A549 (cell line): ENCODE measurements around the gene GAL3ST2. TPM values are rescaled to one million over a fixed set of nuclear protein-coding genes. Genes with fewer than 3 reads are reported as not detected.

Source experiments
- ATAC-seq, 2 experiments: fragments of 200-7000 bp in 1 of 2; fragments of >200 bp in 1 of 2; cut with Nextera tagmentation in 1 of 2; cut with Tn5 transposase in 1 of 2; 3 replicates each; pipeline versions ENCODE4 v1.8.0 to v1.9.1; 2018 to 2020; ENCODE audit warnings: mild to moderate bottlenecking in 1 of 2, moderate library complexity in 1 of 2
- CTCF ChIA-PET: fragments of 300-600 bp; sonication (Branson Sonifier 250); formaldehyde crosslinking; extraction: SDS; loops from one replicate; lab custom pipeline; 2021; ENCODE audit warnings: antibody characterized with exemption, inconsistent platforms; lab: Yijun Ruan, JAX
- POLR2A ChIA-PET: fragments of 350-600 bp; formaldehyde crosslinking; extraction: SDS; loops from one replicate; lab custom pipeline; 2021; ENCODE audit warnings: antibody characterized with exemption, inconsistent platforms; lab: Yijun Ruan, JAX
- DNase-seq, 2 experiments: peaks; one replicate each; pipeline versions ENCODE4 v3.0.0 to v3.0.0-alpha.2; 2011 to 2016; ENCODE audit warnings: low read depth in 1 of 2, low spot score in 1 of 2
- FAIRE-seq: peaks from 2 replicates; lab custom pipeline; 2011; peaks lifted over from hg19 to GRCh38; lab: Jason Lieb, UNC
- H3K27ac ChIP-seq, 2 experiments: fragments of >200 bp; sonication (Bioruptor Twin); formaldehyde crosslinking; 3 replicates each; pipeline ENCODE4 v1.5.1; 2016 to 2017
- H3K4me1 ChIP-seq: fragments of >200 bp; sonication (Bioruptor Twin); formaldehyde crosslinking; 3 replicates; pipeline ENCODE4 v1.6.1; 2016
- H3K4me2 ChIP-seq: fragments of >200 bp; sonication (Bioruptor Twin); formaldehyde crosslinking; 3 replicates; pipeline ENCODE4 v1.6.1; 2016
- H3K4me3 ChIP-seq: fragments of >200 bp; sonication (Bioruptor Twin); formaldehyde crosslinking; 3 replicates; pipeline ENCODE4 v1.5.1; 2016
- H3K9me3 ChIP-seq: fragments of >200 bp; sonication (Bioruptor Twin); formaldehyde crosslinking; 3 replicates; pipeline ENCODE4 v1.6.1; 2016
- ATOH8 ChIP-seq: fragments of 250-450 bp; sonication (Bioruptor Pico); IDR thresholded peaks from 2 replicates; pipeline ENCODE4 v1.5.0; 2020; ENCODE audit warnings: low read depth, mild to moderate bottlenecking, moderate library complexity
- BHLHE40 ChIP-seq: IDR thresholded peaks from 2 replicates; pipeline ENCODE4 v1.6.1; 2012; ENCODE audit warnings: low read depth, low read length, inconsistent platforms
- CBX2 ChIP-seq: fragments of 200-600 bp; sonication (generic); IDR thresholded peaks from 2 replicates; pipeline ENCODE4 v1.6.1; 2016; ENCODE audit warnings: low read depth, mild to moderate bottlenecking, borderline replicate concordance
- CBX8 ChIP-seq: fragments of 200-600 bp; sonication (generic); IDR thresholded peaks from 2 replicates; pipeline ENCODE4 v1.6.1; 2016
- CTCF ChIP-seq: fragments of >200 bp; sonication (Bioruptor Twin); formaldehyde crosslinking; IDR thresholded peaks from 3 replicates; pipeline ENCODE4 v1.5.1; 2016
- EP300 ChIP-seq, 2 experiments: fragments of >200 bp; sonication (Bioruptor Twin); formaldehyde crosslinking; IDR thresholded peaks; 2 replicates in 1 of 2; 3 replicates in 1 of 2; pipeline ENCODE4 v1.6.1; 2016 to 2017
- FOSB ChIP-seq: fragments of 250-450 bp; sonication (Bioruptor Pico); IDR thresholded peaks from 2 replicates; pipeline ENCODE4 v1.5.0; 2020; ENCODE audit warnings: mild to moderate bottlenecking, moderate library complexity
- FOSL2 ChIP-seq, 2 experiments: fragments of 450-650 bp in 1 of 2; fragments of >200 bp in 1 of 2; sonication (Bioruptor Twin) in 1 of 2; formaldehyde crosslinking; IDR thresholded peaks; 2 replicates each; pipeline versions ENCODE4 v1.5.0 to v1.6.1; 2016 to 2020; ENCODE audit warnings: mild to moderate bottlenecking in 1 of 2, moderate library complexity in 1 of 2
- GATA3 ChIP-seq: IDR thresholded peaks from 2 replicates; pipeline ENCODE4 v1.6.1; 2012; ENCODE audit warnings: borderline replicate concordance
- HDAC2 ChIP-seq: fragments of 200-600 bp; sonication (generic); IDR thresholded peaks from 2 replicates; pipeline ENCODE4 v1.6.1; 2016
- HEYL ChIP-seq: fragments of 250-450 bp; sonication (Bioruptor Pico); IDR thresholded peaks from 2 replicates; pipeline ENCODE4 v1.8.0; 2021; ENCODE audit warnings: mild to moderate bottlenecking, moderate library complexity
- HMGXB4 ChIP-seq: fragments of 250-450 bp; sonication (Bioruptor Pico); IDR thresholded peaks from 2 replicates; pipeline ENCODE4 v1.5.0; 2021; ENCODE audit warnings: mild to moderate bottlenecking, moderate library complexity, borderline replicate concordance
- HOXB5 ChIP-seq: fragments of 250-450 bp; sonication (Bioruptor Pico); IDR thresholded peaks from 2 replicates; pipeline ENCODE4 v1.5.0; 2020; ENCODE audit warnings: mild to moderate bottlenecking, moderate library complexity
- JUNB ChIP-seq: fragments of >200 bp; sonication (Bioruptor Twin); formaldehyde crosslinking; IDR thresholded peaks from 2 replicates; pipeline ENCODE4 v1.6.1; 2016
- KDM1A ChIP-seq: fragments of 200-600 bp; sonication (generic); IDR thresholded peaks from 2 replicates; pipeline ENCODE4 v1.6.1; 2016; ENCODE audit warnings: low read depth, mild to moderate bottlenecking
- MAFK ChIP-seq: fragments of 450-650 bp; IDR thresholded peaks from 2 replicates; pipeline ENCODE4 v1.6.1; 2014; ENCODE audit not compliant: partially characterized antibody
- MAX ChIP-seq: IDR thresholded peaks from 2 replicates; pipeline ENCODE4 v1.6.1; 2012
- NR3C1 ChIP-seq: fragments of >200 bp; sonication (Bioruptor Twin); formaldehyde crosslinking; IDR thresholded peaks from 3 replicates; pipeline ENCODE4 v1.6.1; 2017
- RCOR1 ChIP-seq: fragments of 150-350 bp; IDR thresholded peaks from 2 replicates; pipeline ENCODE4 v1.6.1; 2014; ENCODE audit warnings: antibody characterized with exemption, low read length, low read depth
- RNF2 ChIP-seq: fragments of 200-600 bp; sonication (generic); IDR thresholded peaks from 2 replicates; pipeline ENCODE4 v1.6.1; 2016; ENCODE audit warnings: low read depth, mild to moderate bottlenecking, antibody characterized with exemption, moderate library complexity, borderline replicate concordance
- SMC3 ChIP-seq: fragments of >200 bp; sonication (Bioruptor Twin); formaldehyde crosslinking; IDR thresholded peaks from 3 replicates; pipeline ENCODE4 v1.6.1; 2018; ENCODE audit warnings: inconsistent platforms
- SREBF2 ChIP-seq: fragments of 450-650 bp; IDR thresholded peaks from 2 replicates; pipeline ENCODE4 v1.6.1; 2014; ENCODE audit warnings: mild to moderate bottlenecking, moderate library complexity
- ZC3H11A ChIP-seq: fragments of 450-650 bp; IDR thresholded peaks from 2 replicates; pipeline ENCODE4 v1.6.1; 2014; ENCODE audit warnings: antibody characterized with exemption, mild to moderate bottlenecking
- ZNF302 ChIP-seq: fragments of 250-450 bp; sonication (Bioruptor Pico); IDR thresholded peaks from 2 replicates; pipeline ENCODE4 v1.9.0; 2021; ENCODE audit warnings: inconsistent platforms, mild to moderate bottlenecking, moderate library complexity
- WGBS: methylation state at CpG from one replicate; pipeline ENCODE4 v1.1.6; 2017; ENCODE audit errors: missing lambda C conversion rate; 5-methylcytosine and 5-hydroxymethylcytosine counted together
- polyA plus RNA-seq, 4 experiments: library from polyadenylated mRNA; depleted of rRNA in 3 of 4; stranded (reverse); fragments of >200 nt; fragmentation: RNase III in 1 of 4; extraction: RNeasy Plus Mini Kit Qiagen cat#74134 plus additional on column Dnase treatment in 1 of 4; gene quantifications; 2 replicates in 3 of 4; 3 replicates in 1 of 4; pipeline ENCODE4 v1.2.3, GENCODE V29; 2011 to 2017

The GAL3ST2 gene
- polyA plus RNA-seq, 2 of the 4 experiments (the other 2 are of a cell fraction): 0.61 TPM; not detected in 1

- DNase-seq (no peak), ATAC-seq (no peak), FAIRE-seq (no peak)
- ChIA-PET CTCF (interaction anchor here (1.6 to 1.8 kb wide), 2 partner anchors 9 to 44 kb away, joined by 3 to 8 read pairs; no protein-coding TSS in a partner anchor), POLR2A (no interaction called here)
- H3K4me1 ChIP-seq: 0 out of 3 replicates have a peak, but pooled peaks cover 3% of the 10 kb centered on the region
- TF ChIP-seq MAX: no peak
- H3K4me3 ChIP-seq: no peak overlapping the region
- H3K9me3 ChIP-seq: no peaks in the 10 kb centered on the region
- 87% methylated on average over 10 of the region's 10 CpGs for WGBS
- no peak overlapping the region for H3K27ac ChIP-seq
- no peak overlapping the region for H3K4me2 ChIP-seq
These were observed 58.0 kb downstream of the GAL3ST2 start for GRCh38 chr2:241834527-241835210.

- no peaks in the 10 kb centered on the region for H3K9me3 ChIP-seq
- ChIA-PET POLR2A (no interaction called here), CTCF (interaction anchor here (1.6 to 1.8 kb wide), 2 partner anchors 10 to 43 kb away, joined by 3 to 8 read pairs; no protein-coding TSS in a partner anchor)
- H3K4me1 ChIP-seq: 0 out of 3 replicates have a peak, but pooled peaks cover 3% of the 10 kb centered on the region
- 85% methylated on average over 4 of the region's 4 CpGs for WGBS
- ATAC-seq: no peak
- no peak for DNase-seq
- FAIRE-seq: no peak
- no peak overlapping the region for H3K4me2 ChIP-seq
- H3K4me3 ChIP-seq: no peak overlapping the region
- TF ChIP-seq GATA3 (no peak), FOSB (no peak), SREBF2 (no peak), MAX (no peak), HOXB5 (CRISPR knock-in tag) (no peak), CBX2 (no peak), HDAC2 (no peak), HMGXB4 (no peak), CTCF (no peak), ZC3H11A (no peak), CBX8 (no peak), NR3C1 (no peak), HEYL (CRISPR knock-in tag) (no peak), JUNB (no peak), SMC3 (no peak), RNF2 (no peak), ZNF302 (CRISPR knock-in tag) (no peak), RCOR1 (no peak), FOSL2 (IDR thresholded peaks at IDR 0.05) (no peak), FOSL2 (CRISPR knock-in tag; IDR thresholded peaks at IDR 0.05) (no peak), MAFK (no peak)
- TF ChIP-seq, all 56 proteins: peak for 0
- H3K27ac ChIP-seq: no peak overlapping the region
These were observed 59.0 kb downstream of the GAL3ST2 start for GRCh38 chr2:241835611-241836010.

GRCh38 chr2:241836292-241836691, 59.7 kb downstream of the GAL3ST2 start:
- DNase-seq (no peak), FAIRE-seq (no peak), ATAC-seq (0 out of 6 replicates have a peak, but pooled peaks of 1 of the 2 experiments have one; percentile 37)
- H3K4me2 ChIP-seq: no peak overlapping the region
- no peak for TF ChIP-seq KDM1A
- TF ChIP-seq SMC3: no peak
- TF ChIP-seq MAX: no peak
- TF ChIP-seq RCOR1: no peak
- no peak for TF ChIP-seq ATOH8 (CRISPR knock-in tag)
- TF ChIP-seq GATA3: no peak
- TF ChIP-seq BHLHE40: no peak
- no peak for TF ChIP-seq EP300 (IDR thresholded peaks at IDR 0.05)
- no peak overlapping the region for H3K4me3 ChIP-seq
- H3K4me1 ChIP-seq: 0 out of 3 replicates have a peak, but pooled peaks cover 3% of the 10 kb centered on the region
- no peak overlapping the region for H3K27ac ChIP-seq
- no peaks in the 10 kb centered on the region for H3K9me3 ChIP-seq
- ChIA-PET CTCF (interaction anchor here (1.0 kb wide), 1 partner anchor 30 kb away, joined by 3 read pairs; no protein-coding TSS in a partner anchor), POLR2A (interaction anchor here (1.2 kb wide), 1 partner anchor 135 kb away, joined by 3 read pairs; no protein-coding TSS in a partner anchor)
- 40% methylated on average over 6 of the region's 6 CpGs for WGBS
